HUES48 (cell line): Measurements from ENCODE around the gene ZNF667.

Experiments
- H3K27ac ChIP-seq: one replicate; pipeline ENCODE4 v1.7.0; 2013; ENCODE audit warnings: low read depth, low read length, inconsistent platforms
- H3K27me3 ChIP-seq: 2 replicates; pipeline ENCODE4 v1.6.1; 2013; ENCODE audit warnings: mild to moderate bottlenecking, low read length; ENCODE audit not compliant: control insufficient read depth, insufficient read depth
- H3K36me3 ChIP-seq: 2 replicates; pipeline ENCODE4 v1.6.1; 2013; ENCODE audit warnings: low read length; ENCODE audit not compliant: control insufficient read depth, insufficient read depth
- H3K4me1 ChIP-seq: 2 replicates; pipeline ENCODE4 v1.6.1; 2013; ENCODE audit warnings: mild to moderate bottlenecking, low read length; ENCODE audit not compliant: control insufficient read depth, insufficient read depth
- H3K4me3 ChIP-seq: 2 replicates; pipeline ENCODE4 v1.5.1; 2013; ENCODE audit warnings: mild to moderate bottlenecking, low read depth, low read length
- H3K9ac ChIP-seq: 2 replicates; pipeline ENCODE4 v1.6.1; 2013; ENCODE audit warnings: mild to moderate bottlenecking, low read depth, low read length, moderate library complexity
- H3K9me3 ChIP-seq: 2 replicates; pipeline ENCODE4 v1.6.1; 2013; ENCODE audit warnings: low read length; ENCODE audit not compliant: control insufficient read depth, insufficient read depth

The ZNF667 gene

DNA sequence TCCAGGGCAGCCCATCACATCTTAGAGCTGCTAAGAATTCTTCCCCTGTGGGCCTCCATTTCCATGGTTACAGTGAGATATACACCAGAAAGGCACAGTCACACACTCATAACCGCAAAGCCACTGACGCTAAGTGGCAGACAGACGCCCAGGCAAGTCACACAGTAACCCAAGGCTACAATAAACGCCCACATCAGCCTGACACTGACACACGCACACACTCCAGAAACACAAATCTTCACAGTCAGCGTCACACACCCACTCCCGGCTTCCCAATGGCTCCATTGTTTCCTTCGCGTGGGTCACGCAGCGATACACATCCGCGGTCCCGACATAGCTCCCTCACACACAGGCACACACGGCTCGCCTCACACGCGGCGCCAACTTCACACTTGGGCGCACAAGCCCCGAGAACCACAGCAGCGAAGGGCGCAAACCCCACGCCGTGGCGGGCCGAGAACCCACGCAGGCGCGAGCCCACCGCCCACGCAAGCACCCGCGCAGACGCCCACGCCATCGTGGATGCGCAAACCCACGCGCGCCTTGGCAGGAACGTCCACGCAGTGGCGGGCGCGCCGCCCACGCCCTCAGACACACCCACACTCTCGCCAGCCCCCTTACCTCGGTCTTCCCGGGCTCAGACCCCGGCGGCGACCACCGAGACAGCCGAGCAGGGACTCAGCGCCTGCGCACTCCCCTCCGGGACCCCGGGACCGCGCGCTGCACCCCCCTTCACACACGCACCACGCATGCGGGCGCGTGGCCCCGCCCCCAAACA is at the start of gene ZNF667:
Gene ZNF667 (minus strand): TSS at position 695 of the 778 bp plus-strand sequence. CDS start 14,975 bp downstream, outside the sequence.
- Histone ChIP-seq H3K9me3 (peaks cover 47% of the 10 kb centered on the region), H3K9ac (peak within 1 kb of the TSS; percentile 38; the same call in 1 of the 2 replicates), H3K36me3 (no peaks in the 10 kb centered on the region), H3K4me3 (peak within 1 kb of the TSS; percentile 73), H3K27ac (no peak within 1 kb of the TSS), H3K4me1 (no peaks in the 10 kb centered on the region), H3K27me3 (no peaks in the 10 kb centered on the region)

DNA sequence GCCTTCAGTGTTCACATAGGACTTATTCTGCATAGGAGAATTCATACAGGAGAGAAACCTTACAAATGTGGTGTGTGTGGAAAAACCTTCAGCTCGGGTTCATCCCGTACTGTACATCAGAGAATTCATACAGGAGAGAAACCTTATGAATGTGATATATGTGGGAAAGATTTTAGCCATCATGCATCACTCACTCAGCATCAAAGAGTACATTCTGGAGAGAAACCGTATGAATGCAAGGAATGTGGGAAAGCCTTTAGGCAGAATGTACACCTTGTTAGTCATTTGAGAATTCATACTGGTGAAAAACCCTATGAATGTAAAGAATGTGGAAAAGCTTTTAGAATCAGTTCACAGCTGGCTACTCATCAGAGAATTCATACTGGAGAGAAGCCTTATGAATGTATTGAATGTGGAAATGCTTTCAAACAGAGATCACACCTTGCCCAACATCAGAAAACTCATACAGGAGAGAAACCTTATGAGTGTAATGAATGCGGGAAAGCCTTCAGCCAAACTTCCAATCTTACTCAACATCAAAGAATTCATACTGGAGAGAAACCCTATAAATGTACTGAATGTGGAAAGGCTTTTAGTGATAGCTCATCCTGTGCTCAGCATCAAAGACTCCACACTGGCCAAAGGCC is 48.2 kb upstream of the ZNF667 start:
- H3K36me3 ChIP-seq = no peaks in the 10 kb centered on the region
- no peaks in the 10 kb centered on the region for H3K27me3 ChIP-seq
- no peaks in the 10 kb centered on the region for H3K4me1 ChIP-seq
- no peak overlapping the region for H3K9ac ChIP-seq
- no peak overlapping the region; the same call in 1 of the 2 replicates for H3K4me3 ChIP-seq
- H3K27ac ChIP-seq = no peak overlapping the region
- peaks cover 89% of the 10 kb centered on the region for H3K9me3 ChIP-seq

DNA sequence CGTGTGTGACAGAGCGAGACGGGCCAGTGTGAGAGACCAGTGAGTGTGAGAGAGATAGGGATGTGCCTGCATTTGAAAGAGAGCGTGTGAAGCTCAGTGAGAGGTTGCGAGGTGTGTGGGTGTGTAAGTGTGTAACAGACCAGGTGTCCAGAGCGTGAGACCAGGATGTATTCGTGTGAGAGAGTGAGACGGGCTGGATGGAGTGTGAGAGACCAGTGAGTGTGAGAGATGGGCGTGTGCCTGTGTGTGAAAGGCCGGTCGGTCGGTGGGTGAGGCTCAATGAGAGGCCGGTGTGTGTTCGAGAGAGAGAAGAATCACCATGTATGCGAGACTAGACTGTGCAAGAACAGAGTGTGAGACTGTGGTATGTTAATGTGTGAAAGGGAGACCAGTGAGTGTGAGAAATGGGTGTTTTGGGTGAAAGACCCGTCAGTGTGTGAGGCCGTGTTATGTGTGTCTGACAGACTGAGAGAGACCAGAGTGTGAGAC is 31.2 kb upstream of the ZNF667 start:
- H3K9me3 ChIP-seq = peaks cover 54% of the 10 kb centered on the region
- no peaks in the 10 kb centered on the region; the same call in 1 of the 2 replicates for H3K4me1 ChIP-seq
- 0 out of 2 replicates have a peak overlapping the region, but pooled peaks have one; percentile 91 for H3K9ac ChIP-seq
- no peaks in the 10 kb centered on the region for H3K27me3 ChIP-seq
- H3K27ac ChIP-seq = no peak overlapping the region
- H3K36me3 ChIP-seq = no peaks in the 10 kb centered on the region
- H3K4me3 ChIP-seq = peak overlapping the region; percentile 95

DNA sequence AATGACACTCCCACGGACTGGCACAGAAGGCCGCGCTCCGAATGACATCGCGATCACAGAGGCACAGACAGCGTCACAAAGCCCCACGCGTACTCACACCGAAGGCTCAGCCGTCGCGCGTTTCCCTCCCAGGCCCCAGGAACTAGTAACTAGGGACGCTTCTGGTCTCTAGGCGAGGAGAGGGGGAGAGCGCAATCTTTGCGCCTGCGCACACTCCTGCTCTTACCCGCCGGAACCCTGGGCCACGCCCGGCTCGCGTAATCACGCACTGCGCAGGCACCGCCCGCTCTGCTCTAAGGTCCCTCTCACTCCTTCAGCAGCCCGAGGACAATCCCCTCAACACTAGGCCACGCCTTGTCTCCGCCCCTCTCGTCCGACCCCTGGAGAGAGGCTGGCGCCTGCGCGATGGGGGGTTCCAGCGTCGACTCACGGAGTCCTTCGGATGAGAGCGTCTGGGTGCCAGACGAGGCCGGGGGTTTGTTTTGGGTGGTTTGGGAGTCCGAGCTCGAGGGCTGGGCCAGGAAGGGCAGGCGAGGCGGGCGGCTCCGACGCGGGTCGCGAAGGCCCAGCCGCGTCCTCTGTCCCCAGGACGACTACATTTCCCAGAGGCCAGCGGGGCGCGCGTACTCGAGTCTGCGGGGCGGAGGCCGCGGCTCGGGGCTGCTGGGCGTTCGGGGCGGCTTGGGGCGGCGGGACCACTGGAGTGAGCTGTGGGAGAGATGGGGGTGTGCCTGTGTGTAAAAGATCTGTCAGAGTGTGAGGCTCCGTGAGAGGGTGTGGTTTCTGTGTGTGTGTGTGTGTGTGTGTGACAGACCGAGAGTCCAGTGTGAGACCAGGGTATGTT is 30.5 kb upstream of the ZNF667 start, which contains the start of gene ZNF471:
Gene ZNF471 (plus strand): TSS at position 410 of the 844 bp plus-strand sequence. CDS start 3,717 bp downstream, outside the sequence.
- Histone ChIP-seq H3K36me3 (peaks cover 2% of the 10 kb centered on the region; the same call in 1 of the 2 replicates), H3K27ac (no peak within 1 kb of the TSS), H3K4me3 (peak within 1 kb of the TSS; percentile 95), H3K9ac (peak within 1 kb of the TSS; percentile 91), H3K9me3 (peaks cover 51% of the 10 kb centered on the region), H3K4me1 (no peaks in the 10 kb centered on the region; the same call in 1 of the 2 replicates), H3K27me3 (no peaks in the 10 kb centered on the region)

DNA sequence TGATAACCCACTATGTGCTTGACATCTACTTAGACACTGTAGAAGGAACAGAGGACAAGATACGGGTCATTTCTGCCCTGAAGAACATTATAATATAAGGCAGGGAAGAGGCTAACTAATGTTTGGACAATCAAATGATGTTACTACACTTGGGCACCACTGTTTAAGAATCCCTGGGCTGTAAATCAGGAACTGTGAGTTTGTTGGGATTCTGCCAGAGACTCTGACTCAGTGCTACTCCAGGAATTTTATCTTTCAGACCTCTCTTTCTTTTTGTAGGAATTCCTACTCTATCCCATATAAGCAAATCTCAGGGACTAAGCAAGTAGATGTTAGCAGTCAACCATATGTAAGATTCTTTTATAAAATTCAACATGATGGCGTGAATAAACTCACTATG is 27.4 kb upstream of the ZNF667 start:
- no peak overlapping the region for H3K27ac ChIP-seq
- no peak overlapping the region for H3K9ac ChIP-seq
- H3K27me3 ChIP-seq = no peaks in the 10 kb centered on the region
- H3K4me1 ChIP-seq = no peaks in the 10 kb centered on the region; the same call in 1 of the 2 replicates
- H3K4me3 ChIP-seq = no peak overlapping the region
- peaks cover 3% of the 10 kb centered on the region; the same call in 1 of the 2 replicates for H3K36me3 ChIP-seq
- H3K9me3 ChIP-seq = peaks cover 47% of the 10 kb centered on the region

DNA sequence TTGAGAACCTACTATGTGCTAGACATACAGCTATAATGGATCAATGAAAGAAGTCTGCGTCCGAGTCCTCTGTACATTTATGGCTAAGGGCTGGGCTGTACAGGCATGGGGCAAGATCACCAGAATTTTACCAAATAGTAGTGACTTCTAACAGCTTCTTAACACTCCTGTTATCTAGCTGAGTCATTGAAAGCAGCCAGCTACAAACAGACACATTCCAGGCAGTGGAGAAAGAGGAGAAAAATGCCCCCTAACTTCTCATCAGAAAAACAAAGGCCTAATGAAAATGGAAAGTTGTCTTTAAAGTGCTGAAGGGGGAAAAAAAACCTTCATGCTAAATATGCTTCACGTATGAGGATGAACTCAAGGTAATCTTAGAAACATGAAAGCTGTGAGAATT is 14.3 kb upstream of the ZNF667 start:
- H3K4me3 ChIP-seq = no peak overlapping the region
- H3K9ac ChIP-seq = no peak overlapping the region
- H3K4me1 ChIP-seq = 0 out of 2 replicates have a peak, but pooled peaks cover 5% of the 10 kb centered on the region
- no peaks in the 10 kb centered on the region for H3K27me3 ChIP-seq
- peaks cover 3% of the 10 kb centered on the region; the same call in 1 of the 2 replicates for H3K36me3 ChIP-seq
- H3K27ac ChIP-seq = no peak overlapping the region
- peaks cover 29% of the 10 kb centered on the region for H3K9me3 ChIP-seq

DNA sequence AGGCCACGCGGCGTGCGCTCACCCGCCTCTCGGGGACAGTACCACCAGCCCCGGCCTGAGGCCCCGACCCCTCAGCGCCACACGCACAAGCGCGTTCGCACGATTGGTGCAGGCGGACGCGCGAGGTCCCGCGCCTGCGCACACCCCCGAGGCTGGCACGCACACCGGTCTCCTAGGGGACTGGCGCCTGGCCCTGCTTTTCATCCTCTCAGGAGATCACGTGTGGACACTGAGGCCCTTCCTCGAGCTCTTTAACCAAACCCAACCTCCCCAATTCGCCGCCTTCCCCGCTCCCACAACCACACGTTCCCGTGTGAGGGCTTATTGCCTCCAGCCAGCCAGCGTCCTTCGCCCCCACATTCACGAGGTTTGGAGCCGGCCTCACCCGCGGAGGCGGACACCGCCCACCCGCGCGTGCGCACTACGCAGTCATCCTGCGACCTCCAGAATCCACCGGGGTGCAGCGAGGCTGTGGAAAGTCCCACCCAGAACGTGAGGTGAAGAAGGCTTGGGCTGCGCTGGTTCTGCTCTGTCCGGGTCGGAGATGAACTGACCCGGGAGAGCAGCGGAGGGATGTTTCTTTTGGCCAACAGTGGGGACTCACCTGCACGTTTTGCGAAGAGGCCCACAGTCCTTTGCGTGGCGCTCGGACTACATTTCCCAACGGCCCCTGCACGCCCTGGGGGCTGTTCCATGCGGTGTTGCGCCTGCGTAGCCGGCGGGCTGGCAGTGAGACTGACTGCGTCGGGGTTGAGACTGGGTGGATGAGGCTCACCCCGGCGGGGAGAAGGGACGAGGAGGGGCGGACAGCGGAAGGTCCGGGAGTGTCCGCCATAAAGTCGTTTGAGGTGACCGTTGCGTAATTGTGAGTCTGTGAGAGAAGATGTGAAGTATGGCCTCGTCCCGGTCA is 539 bp upstream of the ZNF667 start:
- Histone ChIP-seq H3K4me3 (peak overlapping the region; percentile 73), H3K36me3 (no peaks in the 10 kb centered on the region), H3K4me1 (no peaks in the 10 kb centered on the region), H3K27me3 (no peaks in the 10 kb centered on the region), H3K9me3 (peaks cover 43% of the 10 kb centered on the region), H3K27ac (no peak overlapping the region), H3K9ac (peak overlapping the region; percentile 38; the same call in 1 of the 2 replicates)

DNA sequence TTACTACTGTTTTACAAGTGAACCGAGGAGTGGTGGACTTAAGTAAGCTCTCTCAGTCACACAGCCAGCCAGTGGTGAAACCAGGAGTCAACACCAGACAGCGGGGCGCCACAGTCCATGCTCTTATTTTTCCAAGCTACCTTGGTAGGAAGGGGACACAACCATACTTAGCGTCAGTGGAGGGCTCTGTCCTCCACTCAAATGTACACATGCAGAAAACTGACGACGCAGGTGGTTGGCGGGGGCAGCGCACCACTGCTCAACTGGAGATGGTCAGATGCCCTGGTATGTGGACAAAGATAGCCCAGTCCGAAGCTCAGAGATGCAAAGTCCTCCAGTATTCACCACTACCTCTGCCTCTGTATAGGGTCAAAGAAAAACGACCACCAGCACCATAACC is 1.1 kb downstream of the ZNF667 start:
- Histone ChIP-seq H3K9ac (no peak overlapping the region), H3K27me3 (no peaks in the 10 kb centered on the region), H3K4me1 (no peaks in the 10 kb centered on the region), H3K4me3 (peak overlapping the region; percentile 73; the same call in 1 of the 2 replicates), H3K9me3 (peaks cover 50% of the 10 kb centered on the region), H3K36me3 (0 out of 2 replicates have a peak, but pooled peaks cover 2% of the 10 kb centered on the region), H3K27ac (no peak overlapping the region)

DNA sequence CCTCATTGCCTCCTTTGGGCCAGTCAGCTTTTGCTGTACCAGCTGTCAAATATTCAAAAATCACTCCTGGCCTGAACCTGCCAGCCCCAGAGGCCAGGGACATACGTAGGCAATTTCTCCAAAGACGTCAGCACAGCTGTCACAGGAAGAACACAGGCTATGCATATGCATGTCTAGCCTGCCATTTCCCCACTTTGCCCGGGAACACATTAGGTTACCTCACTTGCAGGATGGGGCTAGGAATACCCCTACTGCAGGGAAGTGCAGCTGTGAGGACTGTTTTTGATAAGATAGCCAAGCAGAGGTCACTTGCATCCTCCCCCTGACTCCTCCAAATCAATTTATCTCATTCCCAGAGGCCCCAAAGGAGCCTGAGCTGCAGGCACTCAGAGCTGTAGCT is 2.8 kb downstream of the ZNF667 start:
- H3K27me3 ChIP-seq = no peaks in the 10 kb centered on the region
- H3K4me1 ChIP-seq = no peaks in the 10 kb centered on the region
- H3K9ac ChIP-seq = no peak overlapping the region
- H3K9me3 ChIP-seq = peaks cover 56% of the 10 kb centered on the region
- H3K4me3 ChIP-seq = no peak overlapping the region
- H3K27ac ChIP-seq = no peak overlapping the region
- H3K36me3 ChIP-seq = peaks cover 11% of the 10 kb centered on the region; the same call in 1 of the 2 replicates
